Forelimb muscle (tissue), 1 donor: ENCODE results near the gene ZNF248. TPM values are rescaled to one million over a fixed set of nuclear protein-coding genes. Genes with fewer than 3 reads are reported as not detected.
"Not testable (repeated sequence)": the region's sequence is repeated elsewhere in the genome, so short reads cannot be mapped to it uniquely, and the experiment has no call there.

Experiments
- DNase-seq: peaks from one replicate; pipeline ENCODE4 v3.0.0-alpha.2; 2013; ENCODE audit warnings: low read depth
- polyA plus RNA-seq: library from polyadenylated mRNA; unstranded; fragments of 120-200 nt; gene quantifications from one replicate; pipeline ENCODE4 v1.2.1, GENCODE V29; 2013; ENCODE audit not compliant: insufficient read length

ZNF248 gene
- 17.9 TPM for polyA plus RNA-seq

DNA sequence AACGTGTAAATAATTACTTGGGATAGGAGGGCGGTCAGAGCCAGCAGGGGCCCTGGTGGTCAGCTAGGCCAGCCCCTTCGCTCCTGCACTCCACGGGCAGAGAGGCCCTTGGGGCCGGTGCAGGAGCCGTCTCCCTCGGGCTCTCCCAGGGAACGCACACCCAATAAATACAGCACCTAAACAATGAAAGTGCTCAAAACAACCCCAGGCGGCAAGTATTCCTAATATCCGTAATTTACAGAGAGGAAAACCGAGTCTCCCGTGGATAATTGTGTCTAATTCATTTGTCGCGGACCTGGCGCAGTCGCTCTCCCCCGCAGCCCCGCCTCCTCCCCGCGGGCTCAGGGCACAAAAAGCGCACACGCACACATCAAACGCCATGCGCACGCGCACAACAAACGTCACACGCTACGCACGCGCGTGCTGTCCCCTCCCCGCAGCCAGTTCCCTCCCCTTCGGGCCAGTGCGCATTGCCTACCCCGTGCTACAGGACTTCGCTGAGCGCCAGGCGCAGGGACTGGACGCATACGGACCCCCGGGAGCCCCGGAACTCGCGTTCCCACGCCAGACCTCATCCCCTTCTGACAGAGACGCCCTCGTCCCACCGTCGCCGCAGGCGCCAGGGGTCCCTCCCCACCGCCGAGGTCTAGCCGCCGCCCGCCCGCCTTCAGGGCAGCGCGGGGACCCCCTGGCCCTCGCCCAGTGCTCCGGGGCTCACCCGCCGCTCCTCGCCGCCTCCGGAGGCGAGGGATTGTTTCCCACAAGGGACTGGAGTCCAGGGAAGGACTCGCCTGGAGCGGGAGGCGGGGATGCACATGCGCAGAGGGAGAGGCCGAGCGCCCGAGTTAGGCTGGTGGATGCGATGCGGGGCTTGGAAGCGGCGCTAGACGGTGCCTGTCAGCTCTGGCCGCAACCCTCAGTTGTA, at the start of gene ZNF248:
Gene ZNF248 (minus strand): TSS at position 324 of the 925 bp plus-strand sequence. CDS start 1,300 bp downstream, outside the sequence.
- DNase-seq: peak; percentile 95

- no peak for DNase-seq
These were observed 49.0 kb upstream of the ZNF248 start for GRCh38 chr10:37906382-37906781.

DNA sequence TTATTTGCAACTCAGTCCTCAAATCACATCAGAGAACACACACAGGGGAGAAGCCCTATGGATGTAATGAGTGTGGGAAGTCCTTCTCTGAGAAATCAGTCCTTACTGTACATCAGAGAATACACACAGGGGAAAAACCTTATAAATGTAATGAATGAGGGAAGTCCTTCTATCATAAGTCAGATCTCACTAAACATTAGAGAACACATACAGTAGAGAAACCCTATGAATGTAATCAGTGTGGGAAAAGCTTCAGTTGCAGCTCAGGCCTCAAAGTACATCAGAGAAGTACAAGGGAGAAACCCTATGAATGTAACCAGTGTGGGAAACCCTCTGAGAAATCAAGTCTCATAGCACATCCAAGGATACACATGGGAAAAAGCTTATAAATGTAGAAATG, 39.0 kb upstream of the ZNF248 start:
- no peak for DNase-seq

DNA sequence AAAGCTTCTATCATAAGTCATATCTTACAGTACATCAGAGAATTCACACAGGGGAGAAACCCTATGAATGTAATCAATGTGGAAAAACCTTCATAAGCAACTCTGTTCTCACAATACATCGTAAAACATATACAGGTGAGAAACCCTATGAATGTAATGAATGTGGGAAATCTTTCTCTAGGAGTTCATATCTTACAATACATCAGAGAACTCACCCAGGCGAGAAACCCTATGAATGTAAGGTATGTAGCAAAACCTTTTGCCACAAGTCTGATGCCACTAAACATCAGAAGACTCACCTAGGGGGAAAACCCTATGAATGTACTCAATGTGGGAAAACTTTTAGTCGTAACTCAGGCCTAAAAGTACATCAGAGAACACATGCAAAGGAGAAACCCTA, 38.3 kb upstream of the ZNF248 start:
- DNase-seq: no peak

- DNase-seq: no peak
These were observed 28.4 kb upstream of the ZNF248 start for GRCh38 chr10:37885850-37886249.

DNA sequence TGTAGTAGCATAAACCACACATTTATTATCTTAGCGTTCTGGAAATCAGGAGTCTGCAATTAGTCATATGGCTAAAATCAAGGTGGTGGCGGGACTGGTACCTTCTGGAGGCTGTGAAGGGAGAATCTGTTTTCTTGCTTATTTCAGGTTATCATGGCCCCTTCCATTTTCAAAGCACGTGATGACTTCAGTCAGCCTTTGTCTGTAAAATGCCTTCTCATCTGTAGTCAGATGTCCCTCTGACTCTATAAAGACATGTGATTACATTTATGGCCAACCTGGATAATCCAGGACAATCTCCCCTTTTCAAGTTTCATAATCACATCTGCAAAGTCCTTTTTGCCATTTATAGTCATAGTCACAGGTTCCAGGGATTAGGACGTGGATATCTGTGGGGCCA, 15.5 kb upstream of the ZNF248 start:
- no peak for DNase-seq

GRCh38 chr10:37872283-37872682, 14.9 kb upstream of the ZNF248 start:
- DNase-seq: no peak

DNA sequence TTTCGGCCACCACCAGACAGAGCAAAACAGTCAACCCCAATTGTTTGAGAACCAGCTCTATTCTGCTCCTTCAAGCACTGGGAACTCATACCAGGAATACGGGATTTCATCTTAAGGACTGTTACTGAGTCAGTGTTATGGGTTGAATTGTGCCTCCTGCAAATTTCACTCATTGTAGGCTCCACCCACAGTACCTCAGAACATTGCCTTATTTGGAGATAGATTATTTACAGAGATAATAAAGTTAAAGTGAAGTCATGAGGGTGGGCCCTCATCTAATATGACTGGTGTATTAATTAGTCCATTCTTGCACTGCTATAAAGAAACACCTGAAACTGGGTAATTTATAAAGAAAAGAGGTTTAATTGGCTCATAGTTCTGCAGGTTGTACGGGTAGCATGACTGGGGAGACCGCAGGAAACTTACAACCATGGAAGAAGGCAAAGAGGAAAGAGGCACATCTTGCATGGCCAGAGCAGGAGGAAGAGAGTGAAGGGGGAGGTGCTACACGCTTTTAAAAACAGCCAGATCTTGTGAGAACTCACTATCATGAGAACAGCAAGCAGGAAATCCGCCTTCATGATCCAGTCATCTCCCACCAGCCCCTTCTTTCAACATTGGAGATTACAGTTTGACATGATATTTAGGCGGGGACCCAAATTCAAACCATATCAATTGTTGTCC, 14.3 kb upstream of the ZNF248 start:
- no peak for DNase-seq

DNA sequence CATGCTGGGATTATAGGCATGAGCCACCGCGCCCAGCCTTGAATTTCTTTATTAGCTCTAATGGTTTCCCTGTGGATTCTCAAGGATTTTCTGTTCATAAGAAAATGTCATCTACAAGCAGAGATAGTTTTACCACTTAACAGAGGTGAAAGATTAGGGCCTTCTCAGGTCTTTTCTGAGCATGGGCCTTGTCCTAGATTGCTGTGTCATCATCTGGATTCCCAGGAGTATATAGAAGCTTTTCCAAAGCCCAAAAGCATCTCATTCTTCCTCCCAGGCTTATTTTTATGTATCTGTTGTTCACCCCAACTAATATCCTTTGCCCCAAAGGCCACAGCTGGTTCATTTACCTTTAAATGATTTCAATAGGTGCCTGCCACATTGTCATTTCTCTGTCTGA, 13.7 kb upstream of the ZNF248 start:
- DNase-seq: no peak

DNA sequence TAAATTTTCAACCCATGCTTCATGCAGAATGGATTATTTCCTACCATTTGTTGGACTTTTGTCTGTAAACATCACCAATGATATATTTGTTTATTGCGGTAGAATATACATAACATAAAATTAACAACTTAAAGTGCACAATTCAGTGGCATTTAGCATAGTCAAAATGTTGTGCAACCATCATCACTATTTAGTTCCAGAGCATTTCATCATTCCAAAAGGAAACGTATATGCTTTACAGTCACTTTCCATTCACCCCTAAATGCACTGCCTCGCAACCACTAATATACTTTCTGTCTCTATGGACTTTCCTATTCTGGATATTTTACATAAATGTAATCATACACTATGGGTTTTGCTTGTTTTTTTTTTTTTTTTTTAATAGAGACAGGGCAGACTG, 11.4 kb upstream of the ZNF248 start:
- no peak for DNase-seq

- DNase-seq: no peak
These were observed 8.8 kb upstream of the ZNF248 start for GRCh38 chr10:37865957-37866803.

GRCh38 chr10:37865264-37865663, 7.9 kb upstream of the ZNF248 start:
- no peak for DNase-seq

DNA sequence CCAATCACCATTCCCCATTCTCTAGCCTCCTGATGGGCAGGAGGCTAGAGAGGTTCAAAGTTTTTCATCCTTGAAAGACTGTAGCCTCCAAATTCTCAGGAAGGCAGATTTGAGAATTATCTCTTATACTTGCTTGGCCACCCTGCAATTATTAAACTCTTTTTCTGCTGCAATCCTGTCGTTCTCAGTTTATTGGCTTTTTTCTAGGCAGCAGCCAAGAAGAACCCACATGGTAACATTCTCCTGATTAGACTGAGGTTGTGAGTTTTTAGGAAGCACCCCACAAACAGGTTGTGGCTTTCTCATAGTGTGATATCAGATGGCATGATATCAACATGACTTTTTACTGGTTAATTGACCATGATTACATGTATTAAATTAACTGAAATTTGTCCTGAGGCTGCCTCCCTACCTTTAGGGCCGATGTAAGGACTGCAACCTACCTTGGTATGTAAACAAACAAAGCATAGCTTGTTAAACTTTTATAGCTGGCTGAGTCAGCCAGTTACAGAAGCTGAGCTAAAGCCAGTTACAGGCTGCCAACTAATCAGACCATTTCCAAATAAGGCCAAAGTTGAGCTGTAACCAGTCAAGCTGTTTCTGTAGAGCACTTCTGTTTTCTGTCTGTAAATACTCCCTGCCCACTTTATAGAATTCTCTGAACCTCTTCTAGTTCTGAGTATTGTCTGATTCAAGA, 3.2 kb upstream of the ZNF248 start:
- DNase-seq: no peak

DNA sequence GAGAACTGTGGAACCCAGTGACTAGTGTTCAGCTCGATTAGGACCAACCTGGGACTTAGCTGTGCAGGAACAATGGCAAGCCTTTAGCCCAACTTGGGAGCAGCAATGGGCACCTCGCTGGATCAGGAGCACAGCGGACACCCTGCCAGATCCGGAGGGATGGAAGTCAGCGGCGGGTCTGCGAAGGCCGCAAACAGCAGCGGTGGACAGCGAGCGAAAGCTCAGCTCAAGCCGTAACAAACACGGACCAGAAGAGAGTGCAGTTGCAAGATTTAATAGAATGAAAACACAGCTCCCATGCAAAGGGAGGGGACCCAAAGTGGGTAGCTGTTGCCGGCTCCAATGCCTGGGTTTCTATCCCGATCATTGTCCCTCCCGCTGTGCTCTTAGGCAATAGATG, 1.9 kb upstream of the ZNF248 start:
- DNase-seq: not testable (repeated sequence)

- no peak for DNase-seq
These were observed 526 bp downstream of the ZNF248 start for GRCh38 chr10:37856881-37857286.

DNA sequence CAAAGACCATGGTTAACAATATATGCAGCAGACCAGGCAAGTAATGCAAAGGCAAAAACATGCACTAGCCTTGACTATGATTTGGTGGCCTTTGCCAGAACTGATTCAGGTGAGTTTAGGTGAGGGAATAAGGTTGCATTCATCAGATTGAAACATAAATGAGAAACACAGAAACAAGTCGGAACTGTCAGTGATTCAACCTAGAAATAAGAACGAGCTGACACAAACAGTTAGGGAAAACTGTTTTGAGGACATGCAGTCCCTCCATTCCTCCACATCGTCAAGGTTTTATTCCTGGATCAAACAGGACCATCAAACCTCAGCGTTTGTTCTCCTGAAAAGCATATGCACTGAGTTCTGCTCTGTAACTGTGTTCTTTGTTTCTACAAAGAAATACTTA, 1.8 kb downstream of the ZNF248 start:
- no peak for DNase-seq

DNA sequence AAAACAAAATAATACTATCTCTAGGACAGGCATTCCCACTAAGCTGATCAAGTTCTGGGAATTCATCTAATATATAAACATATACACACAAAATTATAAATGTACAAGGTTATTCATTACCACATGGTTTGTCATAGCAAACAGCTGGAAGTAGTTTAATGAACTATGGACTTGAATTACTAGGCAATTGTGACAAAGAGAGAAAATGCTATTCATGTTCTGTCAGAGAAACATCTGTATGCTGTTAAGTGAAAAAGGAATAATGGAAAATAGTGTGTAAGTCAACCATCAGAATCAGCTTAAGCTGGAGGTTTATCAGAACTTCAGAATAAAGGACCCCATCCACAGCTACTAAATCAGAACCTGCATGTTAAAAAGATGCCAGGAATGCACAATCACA, 2.8 kb downstream of the ZNF248 start:
- no peak for DNase-seq

DNA sequence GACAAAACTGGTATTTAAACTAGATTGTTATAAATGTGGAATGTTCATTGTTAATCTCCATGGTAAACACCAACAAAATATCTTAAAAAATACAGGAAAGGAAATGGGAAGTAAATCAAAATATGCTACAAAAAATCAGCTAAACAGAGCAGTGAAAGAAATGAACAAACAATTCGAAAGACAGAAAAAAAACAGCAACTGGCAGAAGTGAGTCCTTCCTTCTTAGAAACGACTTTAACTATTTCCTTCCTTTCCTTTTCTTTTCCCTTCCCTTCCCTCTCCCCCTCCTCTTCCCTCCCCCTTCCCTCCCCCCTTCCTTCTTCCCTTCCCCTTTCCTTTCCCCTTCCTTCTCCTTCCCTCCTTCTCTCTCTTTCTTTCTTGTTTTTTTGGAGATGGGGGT, 12.8 kb downstream of the ZNF248 start:
- no peak for DNase-seq

GRCh38 chr10:37839243-37839642, 18.2 kb downstream of the ZNF248 start:
- DNase-seq: no peak

DNA sequence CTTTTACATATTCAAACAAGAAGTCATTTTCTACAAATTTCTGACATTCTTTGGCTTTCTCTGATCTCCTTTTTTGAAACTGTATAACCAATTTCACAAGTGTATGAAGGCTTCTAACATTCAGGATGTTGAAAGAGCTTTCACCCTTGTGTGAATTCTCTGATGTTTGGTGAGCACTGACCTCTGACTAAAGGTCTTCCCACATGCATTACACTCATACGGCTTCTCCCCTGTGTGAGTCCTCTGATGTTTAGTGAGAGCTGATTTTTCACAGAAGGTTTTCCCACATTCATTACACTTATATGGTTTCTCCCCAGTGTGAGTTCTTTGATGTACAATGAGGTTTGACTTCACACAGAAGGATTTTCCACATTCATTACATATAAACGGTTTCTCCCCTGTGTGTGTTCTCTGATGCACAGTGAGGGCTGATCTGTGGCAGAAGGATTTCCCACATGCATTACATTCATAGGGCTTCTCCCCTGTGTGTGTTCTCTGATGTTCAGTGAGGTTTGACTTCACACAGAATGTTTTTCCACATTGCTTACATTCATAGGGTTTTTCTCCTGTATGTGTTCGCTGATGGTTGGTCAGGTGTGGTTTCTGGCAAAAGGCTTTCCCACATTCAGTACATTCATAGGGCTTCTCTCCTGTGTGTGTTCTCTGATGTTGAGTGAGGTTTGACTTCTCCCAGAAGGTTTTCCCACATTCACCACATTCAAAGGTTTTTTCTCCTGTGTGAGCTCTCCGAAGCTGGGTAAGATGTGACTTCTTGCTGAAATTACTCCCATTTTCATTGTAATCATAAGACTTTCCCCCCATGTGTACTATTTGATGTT, 25.7 kb downstream of the ZNF248 start:
- DNase-seq: no peak

- DNase-seq: no peak
These were observed 30.6 kb downstream of the ZNF248 start for GRCh38 chr10:37826806-37827205.
